ENCODE data around the gene MAP9.
"Not testable (repeated sequence)": the region's sequence is repeated elsewhere in the genome, so short reads cannot be mapped to it uniquely, and the experiment has no call there.

Gene MAP9

DNA sequence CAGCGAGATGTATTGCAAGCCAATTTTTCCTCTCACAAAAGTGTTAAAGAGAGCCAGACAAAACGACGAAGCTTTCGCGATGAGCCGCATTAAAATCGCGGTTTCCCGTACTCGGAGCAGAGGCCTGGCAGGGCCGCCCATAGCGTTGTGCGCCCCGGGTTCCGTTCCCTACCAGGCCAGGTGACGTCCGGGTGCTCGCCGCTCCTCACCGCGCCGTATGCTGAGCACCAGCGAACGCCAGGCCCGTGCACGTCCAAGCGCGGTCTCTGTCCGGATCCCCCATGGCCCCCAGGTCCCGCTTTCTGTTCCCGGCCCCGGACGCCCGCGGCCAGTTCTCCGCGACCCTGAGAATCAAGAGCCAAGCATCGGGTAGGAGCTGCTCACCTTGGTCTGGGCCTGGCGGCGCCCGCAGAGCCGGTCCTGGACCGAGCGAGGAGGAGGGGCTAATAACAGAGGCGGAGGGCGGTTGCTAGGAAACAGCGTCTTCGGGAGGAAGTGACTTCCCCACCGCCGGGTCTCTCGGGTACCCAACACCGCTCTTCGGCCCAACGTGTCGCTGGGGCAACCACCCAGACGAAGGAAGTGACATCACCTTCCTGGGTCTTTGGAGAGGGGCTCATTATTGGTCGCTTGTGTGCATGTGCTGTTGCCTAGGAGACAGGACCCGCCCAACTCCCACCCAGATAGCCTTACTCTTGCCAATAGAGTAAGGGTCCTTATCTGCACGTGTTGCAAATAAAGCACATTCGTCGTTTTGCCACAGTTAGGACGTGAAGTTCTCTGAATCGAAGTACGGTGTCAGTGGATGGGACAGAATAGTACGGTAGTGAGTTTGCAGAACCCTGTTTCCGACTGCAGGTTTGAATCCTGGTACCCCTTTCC, at the start of gene MAP9:
Gene MAP9, minus strand, starts transcription at position 579 of the 882 bp plus-strand sequence. CDS start 1,115 bp downstream, outside the sequence.
- peak; percentile 95 for DNase-seq (ENCODE audit: low read depth, low spot score)

DNA sequence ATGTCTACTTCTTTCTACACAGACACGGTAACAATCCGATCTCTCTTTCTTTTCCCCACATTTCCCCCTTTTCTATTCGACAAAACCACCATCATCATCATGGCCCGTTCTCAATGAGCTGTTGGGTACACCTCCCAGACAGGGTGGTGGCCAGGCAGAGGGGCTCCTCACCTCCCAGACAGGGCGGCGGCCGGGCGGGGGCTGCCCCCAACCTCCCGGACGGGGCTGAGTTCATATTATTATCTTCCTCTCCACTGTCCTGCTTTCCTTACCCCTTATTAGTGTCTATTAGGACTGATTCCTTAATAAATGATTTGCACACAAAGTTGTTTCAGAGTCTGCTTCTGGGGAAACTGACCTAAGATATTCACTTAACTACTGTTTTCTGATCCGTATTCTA, 48.0 kb upstream of the MAP9 start:
- DNase-seq (ENCODE audit: low read depth, low spot score), result not testable (repeated sequence)

DNA sequence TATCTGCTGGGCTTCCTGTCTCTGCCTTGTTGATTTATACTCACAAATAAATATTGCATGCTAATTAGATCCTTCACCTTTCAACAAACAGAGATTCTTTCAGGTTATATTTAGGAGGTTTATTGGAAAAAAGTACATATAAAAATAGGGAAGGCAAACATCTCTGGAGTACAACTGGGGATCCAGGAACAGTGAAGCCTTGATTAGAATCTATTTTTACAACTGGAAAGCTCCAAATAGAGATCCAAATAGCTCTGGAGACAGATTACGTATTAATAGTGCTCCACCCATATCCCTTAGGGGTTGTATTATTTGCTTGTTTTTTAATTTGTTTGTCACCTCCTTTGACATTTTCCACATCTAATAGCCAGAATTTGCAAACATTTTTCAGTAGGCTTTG, 46.9 kb upstream of the MAP9 start:
- no peak for DNase-seq (ENCODE audit: low read depth, low spot score)

DNA sequence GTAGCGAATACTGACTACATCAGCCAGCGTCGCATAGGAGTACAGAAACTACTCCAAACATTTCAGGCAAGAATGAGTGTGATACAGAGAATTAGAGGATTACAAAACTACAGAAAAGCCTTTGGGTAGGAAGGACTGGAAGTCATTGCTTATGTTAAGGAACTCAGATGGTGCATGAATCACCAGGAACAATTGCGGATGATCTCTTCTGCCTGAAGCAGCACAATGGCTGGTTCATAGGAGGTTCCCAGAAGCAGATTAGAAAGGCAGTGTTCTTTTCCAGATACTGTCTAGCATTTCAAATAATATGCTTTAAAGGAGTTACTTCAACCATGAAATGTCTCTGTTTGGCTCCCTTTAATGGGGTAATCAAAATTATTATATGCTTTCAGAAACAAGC, 42.5 kb upstream of the MAP9 start:
- DNase-seq (ENCODE audit: low read depth, low spot score), result no peak

DNA sequence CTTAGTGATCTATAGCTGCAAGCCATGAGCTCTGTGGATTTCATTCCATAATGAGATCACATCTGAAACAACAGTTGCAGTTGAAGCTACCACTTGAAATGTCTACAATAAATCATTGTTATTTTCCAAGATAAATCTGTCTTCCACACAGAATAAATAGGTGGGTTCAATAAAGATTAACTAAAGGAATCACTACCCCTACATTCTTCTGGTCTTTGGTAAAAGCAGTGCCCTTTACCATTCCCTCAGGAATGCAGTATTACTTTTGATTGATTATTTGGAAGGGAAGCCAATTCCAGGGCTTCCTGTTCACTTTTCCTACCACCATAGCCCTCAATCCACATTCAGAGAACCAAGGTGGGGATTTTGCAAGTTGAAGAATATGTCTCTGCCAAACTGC, 38.9 kb upstream of the MAP9 start:
- no peak for DNase-seq (ENCODE audit: low read depth, low spot score)

DNA sequence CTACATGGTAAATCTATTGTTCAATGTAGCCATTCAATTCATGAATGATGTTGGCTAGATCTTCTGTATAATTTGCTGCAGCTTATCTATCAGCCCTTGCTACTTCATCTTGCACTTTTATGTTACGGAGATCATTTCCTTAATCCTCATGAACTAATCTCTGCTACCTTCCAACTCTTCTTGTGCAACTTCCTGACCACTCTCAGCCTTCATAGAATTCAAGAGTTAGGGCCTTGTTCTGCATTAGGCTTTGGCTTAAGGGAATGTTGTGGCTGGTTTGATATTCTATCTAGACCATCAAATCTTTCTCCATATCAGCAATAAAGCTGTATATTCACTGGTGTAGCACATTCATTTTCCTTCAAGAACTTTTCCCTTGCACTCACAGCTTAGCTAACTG, 36.7 kb upstream of the MAP9 start:
- no peak for DNase-seq (ENCODE audit: low read depth, low spot score)

DNA sequence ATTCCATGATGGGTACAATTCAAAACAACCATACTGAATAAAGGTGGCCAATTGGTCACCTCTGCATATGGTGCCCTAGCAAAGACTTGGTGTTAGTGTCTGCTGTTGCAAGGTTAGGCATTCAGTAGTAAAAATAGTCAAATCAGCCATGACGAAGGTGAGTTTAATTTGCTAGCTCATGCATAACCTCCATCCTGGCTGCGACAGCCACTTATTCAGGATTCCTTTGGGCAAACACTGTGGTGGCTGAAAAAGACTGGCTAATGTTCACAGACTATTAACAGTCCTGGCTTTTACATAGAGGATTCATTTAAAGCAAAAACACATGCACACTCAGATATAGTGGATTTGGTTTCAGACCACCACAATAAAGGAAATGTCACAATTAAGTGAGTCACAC, 34.8 kb upstream of the MAP9 start:
- DNase-seq (ENCODE audit: low read depth, low spot score), result no peak

DNA sequence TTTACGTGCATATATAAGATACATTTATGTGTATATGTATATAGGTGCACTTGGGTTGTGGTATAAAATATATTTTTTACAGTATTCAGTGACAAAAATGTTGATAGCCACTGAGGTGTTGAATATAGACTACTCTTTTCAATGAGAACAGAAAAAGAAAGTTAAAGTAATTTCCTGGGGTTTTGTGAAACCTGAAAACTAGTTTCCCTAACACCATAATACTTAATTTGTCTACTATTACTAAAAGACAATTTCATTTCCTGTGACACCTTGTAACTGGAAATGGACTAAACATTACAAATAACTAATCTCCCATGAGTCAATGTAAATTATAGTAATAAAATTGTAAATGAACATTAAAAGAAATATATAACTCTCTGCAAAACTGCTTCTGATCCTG, 32.0 kb upstream of the MAP9 start:
- no peak for DNase-seq (ENCODE audit: low read depth, low spot score)

DNA sequence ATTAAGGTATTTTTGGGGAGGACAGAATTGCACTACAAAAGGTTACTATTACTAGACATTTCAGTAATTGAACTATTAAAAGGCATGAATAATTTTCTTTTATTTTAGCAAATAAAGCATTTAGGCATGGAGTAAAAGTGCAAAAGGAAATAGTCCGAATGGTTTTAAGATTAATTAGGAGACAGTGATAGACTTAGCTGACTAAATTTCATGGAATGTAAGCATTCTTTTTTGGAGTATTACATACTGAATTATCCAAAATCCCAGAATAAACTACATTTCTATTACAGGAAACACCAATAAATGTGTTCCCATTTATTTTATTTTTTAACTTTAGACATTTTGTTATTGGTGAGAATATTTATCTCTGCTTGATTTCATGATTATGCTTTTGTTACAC, 30.7 kb upstream of the MAP9 start:
- no peak for DNase-seq (ENCODE audit: low read depth, low spot score)

DNA sequence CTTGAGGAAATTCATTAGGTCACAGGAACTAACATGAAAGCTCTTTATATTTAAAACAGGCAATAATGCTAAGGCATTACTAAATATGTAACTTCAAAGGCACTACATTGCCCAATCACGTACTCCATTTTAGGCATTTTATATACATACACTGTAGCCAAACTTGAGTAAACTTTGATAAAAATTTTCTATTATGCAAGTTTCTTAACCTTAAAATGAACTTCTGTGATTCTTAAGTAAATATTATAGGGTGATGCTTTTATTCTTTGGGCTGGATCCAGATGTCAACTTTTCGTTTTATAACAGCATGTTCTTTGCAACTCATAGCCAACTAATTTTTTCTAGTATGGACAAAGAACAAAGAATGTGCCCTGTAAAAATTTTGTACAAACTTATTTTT, 28.3 kb upstream of the MAP9 start:
- no peak for DNase-seq (ENCODE audit: low read depth, low spot score)

DNA sequence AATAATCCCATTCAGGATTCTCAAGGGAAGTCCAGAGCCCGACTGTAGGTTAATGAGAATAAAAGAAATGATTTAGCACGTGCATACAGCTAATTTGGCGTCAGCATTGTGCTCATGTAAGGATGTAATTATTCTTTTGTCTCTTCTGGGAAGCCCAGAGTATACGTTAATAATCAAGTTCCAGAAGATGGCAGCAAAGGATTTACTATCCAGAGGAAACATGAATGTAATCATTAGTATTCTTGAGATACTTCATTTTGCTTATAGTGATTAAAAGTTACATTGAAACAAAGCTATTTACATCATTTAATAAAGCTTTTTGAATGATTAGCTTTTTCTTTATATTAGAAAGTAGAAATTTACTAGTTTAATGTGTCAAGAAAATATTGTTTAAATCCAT, 27.1 kb upstream of the MAP9 start:
- DNase-seq (ENCODE audit: low read depth, low spot score), result no peak

DNA sequence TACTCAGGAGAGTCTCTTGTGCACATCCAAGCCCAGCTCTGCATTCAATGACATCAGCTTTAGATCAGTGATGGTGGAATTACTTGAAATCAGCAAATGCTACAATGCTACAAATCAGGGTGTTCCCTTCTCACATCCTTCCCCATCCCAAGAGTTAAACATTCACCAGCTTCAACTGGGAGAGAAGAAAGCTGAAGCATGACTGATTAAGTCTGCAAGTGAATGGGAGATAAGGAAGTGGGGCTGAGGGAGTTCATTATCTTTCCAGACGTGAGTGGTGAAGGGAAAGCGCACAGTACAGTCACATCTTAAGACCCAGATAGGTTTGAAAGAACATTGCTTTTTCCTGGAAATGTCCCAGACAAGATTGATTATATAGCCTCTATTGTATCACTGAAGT, 26.2 kb upstream of the MAP9 start:
- DNase-seq (ENCODE audit: low read depth, low spot score), result no peak

DNA sequence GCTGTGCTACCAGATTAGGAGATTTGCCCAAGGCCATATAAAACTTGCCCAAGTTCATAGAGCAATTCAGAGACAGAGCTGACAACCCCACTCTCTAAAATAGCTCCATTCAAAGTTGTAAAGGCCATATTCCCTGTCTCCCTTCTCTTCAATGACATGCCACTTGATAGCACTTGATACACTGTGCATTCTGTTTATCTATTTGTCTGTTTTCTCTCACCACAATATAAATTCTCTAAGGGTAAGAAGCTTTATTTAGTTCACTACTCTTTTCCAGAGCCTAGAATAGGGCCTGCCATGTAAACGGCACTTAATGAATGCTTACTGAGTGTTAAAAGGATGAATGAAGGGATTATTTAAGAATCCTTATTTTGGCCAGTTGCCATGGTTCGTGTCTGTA, 24.1 kb upstream of the MAP9 start:
- no peak for DNase-seq (ENCODE audit: low read depth, low spot score)

DNA sequence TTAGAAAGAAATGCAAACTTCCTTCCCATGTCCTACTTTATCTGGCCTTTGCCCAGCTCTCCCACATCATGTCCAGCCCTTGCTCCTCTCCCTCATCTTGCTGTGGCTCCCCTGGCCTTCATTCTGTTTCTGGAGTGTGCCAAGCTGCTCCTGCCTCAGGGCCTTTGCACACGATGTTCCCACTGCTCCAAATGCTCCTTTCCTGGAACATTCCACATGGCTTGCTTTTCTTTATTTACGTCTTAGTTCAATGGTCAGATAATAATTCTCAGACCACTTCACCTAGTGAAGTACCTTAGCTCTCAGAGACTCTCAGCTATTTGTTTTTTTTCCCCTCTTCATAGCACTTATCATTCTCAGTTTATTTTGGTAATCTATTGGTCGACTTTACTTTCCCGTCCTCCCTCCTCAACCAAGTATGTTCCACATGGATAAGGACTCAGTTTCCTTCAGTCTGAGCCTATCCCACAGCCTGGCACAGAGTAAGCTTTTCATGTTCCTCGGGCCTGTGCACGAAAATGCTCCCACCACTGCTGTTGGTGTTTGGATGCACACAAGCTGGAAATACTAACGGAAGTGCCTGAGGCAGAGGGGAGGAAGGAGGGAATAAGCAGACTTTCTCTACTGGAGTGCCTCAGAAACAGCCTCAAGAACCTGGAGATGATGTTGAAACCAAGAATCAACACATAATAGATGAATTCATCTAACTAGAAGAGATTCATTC, 23.4 kb upstream of the MAP9 start:
- no peak for DNase-seq (ENCODE audit: low read depth, low spot score)

DNA sequence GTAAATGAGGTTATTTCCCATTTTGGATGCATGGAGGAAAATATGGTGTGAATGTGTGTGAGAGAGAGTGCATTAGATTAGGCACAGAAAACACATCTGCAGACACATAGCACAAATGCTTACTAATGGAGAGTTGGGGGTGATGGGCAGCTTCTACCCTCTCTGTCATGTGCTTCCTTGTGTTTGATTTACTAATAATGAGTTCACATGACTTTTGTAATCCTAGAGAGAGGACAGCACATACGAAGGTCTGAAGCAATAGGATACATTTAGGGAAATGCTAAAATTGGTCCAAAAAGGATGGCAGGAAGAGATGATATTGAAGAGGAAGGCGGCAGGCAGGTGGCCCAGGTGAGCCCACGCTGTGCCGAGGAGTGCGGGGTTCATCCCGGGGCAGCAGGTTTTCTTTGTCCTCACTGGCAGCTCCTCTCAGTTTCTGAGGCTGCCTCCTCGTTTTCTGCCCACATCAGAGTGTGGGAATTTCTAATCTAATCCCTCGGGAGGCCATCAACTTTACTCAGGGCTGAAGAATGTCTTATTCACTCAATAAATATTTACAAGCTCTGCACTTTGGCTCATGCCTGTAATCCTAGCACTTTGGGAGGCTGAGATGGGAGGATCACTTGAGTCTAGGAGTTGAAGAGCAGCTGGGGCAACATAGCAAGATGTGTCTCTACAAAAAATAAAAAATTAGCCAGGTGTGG, 15.9 kb upstream of the MAP9 start:
- no peak for DNase-seq (ENCODE audit: low read depth, low spot score)

DNA sequence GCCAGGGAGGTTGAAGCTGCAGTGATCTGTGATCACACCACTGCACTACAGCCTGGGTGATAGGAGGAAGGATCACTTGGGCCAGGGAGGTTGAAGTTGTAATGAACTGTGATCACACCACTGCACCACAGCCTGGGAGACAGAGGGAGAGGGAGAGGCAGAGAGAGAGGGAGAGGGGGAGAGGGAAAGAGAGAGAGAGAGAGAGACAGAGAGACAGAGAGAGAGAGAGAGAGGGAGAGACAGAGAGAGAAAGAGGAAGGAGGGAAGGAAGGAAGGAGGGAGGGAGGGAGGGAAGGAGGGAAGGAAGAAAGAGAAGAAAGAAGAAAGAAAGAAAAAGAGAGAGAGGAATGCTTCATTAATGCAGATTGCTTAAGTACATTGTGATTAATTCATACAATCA, 15.2 kb upstream of the MAP9 start:
- no peak for DNase-seq (ENCODE audit: low read depth, low spot score)

DNA sequence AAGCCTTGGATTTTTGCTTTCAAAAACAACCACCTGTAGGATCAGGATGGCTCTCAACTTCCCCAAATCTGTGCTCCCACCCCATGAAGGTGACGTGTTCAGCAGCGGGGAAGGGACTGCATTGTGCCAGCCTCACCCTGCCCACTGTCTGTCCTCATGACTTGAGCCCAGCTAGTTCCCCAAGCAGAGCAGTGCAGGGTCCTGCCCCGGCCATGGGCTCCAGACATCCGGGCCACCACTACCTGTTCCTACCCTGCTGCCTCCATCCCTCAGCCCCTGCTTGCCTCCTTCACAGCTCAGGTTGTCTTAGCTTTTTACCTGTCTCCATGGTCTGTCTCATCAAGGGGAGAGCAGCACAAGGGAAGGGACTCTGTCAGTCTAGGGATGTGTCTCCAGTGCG, 11.4 kb upstream of the MAP9 start:
- no peak for DNase-seq (ENCODE audit: low read depth, low spot score)

DNA sequence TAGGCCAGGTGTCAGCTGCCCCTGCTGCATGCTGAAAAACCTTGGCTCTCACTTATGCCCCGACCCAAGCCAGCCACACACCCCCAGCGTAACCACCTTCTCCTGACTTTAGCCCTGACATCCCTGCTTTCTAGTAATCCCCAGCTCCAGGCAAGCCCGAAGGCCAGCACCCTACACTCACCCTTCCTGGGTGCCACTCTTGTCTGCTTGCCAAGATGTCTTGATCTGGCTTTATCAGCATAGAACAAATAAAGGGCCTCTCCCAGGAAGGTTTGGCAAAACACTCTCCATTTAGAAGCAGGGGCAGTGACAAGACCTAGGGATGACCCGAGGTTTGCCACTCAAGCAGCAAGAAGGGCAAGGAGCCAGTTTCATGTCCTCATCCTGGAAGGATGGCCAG, 6.8 kb upstream of the MAP9 start:
- DNase-seq (ENCODE audit: low read depth, low spot score), result no peak

DNA sequence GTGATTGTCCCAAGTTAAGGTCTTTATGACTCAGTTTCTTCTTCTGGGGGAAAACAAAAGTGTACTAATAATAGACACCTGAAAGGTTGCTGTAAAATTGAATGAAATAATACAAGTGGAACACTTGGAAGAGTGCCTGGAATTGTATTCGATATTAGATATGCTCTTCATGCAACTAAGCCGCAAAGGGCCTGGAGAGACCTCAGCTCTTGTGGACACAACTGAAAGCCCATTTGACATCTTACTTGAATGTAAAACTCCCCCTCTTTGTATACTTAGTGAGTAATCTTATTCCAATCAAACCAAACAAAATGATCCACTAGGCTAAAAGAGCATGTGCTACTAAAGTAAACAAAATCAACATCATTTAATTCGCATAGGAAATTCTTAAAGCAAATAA, 511 bp upstream of the MAP9 start:
- no peak for DNase-seq (ENCODE audit: low read depth, low spot score)

DNA sequence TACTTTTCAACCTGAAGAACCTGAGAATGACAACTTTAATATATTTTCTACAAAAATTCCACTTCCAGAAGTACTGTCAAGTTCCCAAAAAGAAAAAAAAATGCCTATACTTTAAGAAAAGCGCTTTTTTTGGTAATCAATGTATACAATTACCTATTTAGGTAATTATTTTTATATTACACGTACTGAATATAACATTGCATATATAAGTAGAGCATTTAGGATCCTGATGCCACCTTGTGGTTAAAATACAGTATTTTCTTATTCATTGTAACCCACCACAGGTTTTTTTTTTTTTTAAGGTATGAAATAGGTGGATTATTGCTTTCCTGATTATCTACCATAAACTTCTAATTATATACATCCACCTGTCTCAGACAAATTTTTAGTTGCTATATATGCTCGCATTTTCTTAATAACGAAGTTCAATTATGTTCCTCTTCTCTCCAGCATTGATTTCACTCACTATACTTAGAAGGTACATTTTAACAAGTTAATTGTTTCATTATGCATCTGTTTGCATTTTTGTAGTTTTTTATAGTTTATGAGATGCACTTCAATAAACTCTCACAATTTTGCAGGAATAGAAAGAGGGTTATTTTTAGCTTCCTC, 5.2 kb downstream of the MAP9 start:
- no peak for DNase-seq (ENCODE audit: low read depth, low spot score)

DNA sequence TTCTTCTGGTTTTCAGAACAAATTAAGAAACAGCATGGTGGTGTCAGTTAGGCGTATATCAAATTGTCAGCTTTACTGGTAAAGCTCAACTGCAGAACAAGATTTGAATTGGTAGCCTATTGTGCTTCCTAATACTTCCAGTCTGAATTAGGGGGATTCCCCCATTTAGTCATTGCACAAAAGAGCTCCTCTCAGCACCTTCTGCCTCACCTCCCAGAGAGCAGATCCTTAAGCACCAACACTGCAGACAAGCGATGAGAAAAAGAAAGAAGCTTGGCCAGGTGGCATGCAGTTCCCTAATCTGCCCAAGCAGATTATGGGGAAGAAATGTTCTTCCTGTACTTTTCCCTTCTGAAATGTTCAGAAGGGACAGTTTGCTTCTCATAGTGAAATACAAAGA, 9.2 kb downstream of the MAP9 start:
- no peak for DNase-seq (ENCODE audit: low read depth, low spot score)

DNA sequence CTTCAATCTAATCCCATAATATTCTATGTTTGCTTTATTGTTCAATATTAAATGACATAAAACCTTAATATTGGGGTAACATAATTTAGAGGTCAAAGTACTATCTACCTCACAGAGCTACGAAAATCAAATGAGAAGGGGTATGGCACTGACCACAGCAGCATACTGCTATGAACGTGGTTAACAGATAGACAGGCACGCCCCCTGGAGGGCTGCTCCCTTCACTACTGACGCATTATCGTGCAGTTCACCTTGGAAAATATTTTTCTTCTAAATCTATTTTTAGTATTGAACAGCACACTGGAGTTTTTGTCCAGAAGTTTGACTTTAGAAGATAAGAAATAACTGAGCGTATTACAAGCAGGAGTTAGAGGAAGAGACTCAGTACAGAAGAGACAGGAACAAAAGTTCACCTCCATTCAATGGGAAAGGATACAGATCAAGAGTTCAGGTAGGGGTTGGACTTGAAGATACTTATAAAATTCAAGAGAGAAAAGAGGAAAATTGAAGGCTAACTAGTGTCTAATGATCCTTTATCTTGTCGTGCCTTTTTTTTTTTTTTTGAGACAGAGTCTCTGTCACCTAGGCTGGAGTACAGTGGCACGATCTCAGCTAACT, 22.7 kb downstream of the MAP9 start:
- DNase-seq (ENCODE audit: low read depth, low spot score), result no peak
